GM10266 (cell line): ENCODE measurements around the gene HOXB9.

Experiments used
- DNase-seq: peaks from one replicate; pipeline ENCODE4 v3.0.0; 2012; ENCODE audit errors: extremely low spot score
- TF ChIP-seq, protein P1 (sequence below): IDR thresholded peaks from 2 replicates; pipeline ENCODE4 v1.5.1; 2012; ENCODE audit warnings: mild to moderate bottlenecking, low read depth; ENCODE audit not compliant: control insufficient read depth, insufficient read depth; ENCODE audit errors: missing control alignments

HOXB9 gene

GRCh38 chr17:48630925-48631692 lies 5.0 kb upstream of the HOXB9 start:
- DNase-seq, result no peak
- TF ChIP-seq, protein P1, sequence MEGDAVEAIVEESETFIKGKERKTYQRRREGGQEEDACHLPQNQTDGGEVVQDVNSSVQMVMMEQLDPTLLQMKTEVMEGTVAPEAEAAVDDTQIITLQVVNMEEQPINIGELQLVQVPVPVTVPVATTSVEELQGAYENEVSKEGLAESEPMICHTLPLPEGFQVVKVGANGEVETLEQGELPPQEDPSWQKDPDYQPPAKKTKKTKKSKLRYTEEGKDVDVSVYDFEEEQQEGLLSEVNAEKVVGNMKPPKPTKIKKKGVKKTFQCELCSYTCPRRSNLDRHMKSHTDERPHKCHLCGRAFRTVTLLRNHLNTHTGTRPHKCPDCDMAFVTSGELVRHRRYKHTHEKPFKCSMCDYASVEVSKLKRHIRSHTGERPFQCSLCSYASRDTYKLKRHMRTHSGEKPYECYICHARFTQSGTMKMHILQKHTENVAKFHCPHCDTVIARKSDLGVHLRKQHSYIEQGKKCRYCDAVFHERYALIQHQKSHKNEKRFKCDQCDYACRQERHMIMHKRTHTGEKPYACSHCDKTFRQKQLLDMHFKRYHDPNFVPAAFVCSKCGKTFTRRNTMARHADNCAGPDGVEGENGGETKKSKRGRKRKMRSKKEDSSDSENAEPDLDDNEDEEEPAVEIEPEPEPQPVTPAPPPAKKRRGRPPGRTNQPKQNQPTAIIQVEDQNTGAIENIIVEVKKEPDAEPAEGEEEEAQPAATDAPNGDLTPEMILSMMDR, result no peak

DNA sequence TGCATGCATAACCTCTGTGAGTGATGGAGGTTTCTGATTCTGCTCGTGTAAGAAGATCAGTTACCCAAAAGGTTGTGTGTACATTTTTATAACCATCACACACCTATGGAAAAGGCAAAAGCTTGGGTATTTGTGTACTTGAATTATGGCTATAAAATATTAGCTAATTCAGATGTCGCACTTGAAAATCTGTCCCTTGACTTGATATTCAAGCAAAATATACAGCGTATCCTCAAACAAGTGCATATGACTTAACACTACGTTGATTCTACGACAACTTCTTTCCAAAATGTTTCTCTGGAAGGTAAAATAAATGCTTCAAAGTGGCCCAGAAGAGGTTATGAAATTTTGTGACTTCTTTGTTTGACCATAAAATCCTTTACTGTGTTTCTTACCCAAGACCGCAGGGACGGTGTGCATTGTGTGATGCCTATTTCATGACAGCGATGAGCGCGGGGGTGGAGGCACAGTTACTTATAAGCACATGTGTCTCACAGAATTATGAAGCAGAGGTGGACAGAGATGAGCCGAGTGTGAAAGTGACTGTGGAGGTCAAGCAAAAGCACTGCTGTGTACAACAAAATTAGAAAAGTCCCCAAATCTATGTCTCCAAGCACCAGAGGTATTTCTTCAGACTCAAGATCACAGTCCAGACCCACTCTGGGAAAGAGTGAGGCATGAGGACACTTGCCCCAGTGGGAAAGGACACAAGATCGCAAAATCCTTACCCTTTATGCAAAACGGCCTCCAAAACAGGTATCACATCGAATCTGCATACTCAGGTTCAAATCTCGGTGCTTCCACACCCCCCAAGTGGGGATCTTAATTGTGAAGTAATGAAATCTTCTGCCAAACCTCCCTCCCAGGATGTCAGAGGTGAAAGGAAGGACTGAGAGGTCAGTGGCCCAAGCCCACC lies 4.1 kb upstream of the HOXB9 start:
- DNase-seq, result no peak
- TF ChIP-seq, protein P1, result no peak

DNA sequence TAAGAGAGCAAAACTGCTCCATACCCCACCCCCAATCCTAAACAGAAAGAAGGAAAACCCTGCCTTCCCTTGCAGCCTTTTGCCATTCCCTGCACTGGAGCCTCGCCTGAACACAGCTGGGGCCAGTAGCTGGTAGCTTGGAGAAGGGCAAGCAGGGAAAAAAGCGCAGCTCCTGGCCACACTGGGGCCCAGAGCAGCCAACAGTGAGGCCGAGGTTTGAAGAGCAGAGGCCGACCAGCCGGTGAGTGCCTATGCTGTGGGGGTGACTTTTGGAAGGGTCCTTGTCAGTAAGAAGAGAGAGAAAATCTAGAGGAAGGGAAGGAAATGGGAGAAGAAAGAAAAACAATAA lies 3.2 kb upstream of the HOXB9 start:
- no peak for DNase-seq
- TF ChIP-seq, protein P1, result no peak

DNA sequence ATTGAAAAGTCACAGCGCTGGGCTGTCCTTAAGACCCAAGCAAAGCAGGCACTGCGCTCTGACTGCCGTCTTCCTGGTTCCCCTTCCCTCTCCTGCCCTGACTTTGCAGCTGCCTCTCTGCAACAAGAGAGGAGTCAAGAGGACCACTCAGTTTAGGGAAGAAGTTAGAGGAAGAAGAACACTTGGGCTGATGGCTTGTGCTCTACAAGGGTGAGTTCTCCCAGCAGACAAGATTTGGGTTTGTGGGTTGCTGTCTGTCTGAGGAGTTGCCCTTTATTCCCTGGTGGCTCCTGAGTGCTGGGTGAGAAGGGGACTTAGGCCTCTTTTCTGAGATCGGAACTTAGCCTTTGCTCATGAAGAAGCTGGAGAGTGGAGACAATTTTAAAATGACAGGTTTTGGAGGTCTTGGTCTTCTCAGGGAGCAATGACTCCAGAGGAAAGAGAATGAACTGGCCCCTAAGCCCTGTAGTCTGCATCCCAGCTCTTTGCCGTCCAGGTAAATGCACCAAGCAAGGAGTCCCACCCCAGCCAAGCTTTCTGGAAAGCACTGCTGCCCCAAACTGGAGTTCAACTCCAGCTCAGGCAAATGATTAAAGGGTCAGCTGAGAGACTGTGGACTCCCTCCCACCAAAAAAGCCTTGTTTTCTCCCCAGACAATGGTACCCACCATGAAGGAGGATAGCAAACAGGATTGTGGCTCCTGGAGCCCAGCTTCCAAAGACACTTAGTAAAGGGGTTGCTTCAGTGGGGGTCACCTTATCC lies 2.7 kb upstream of the HOXB9 start:
- no peak for DNase-seq
- TF ChIP-seq, protein P1, result no peak

- TF ChIP-seq, protein P1, result no peak
- no peak for DNase-seq
Measured at GRCh38 chr17:48627623-48628521, 1.7 kb upstream of the HOXB9 start.

DNA sequence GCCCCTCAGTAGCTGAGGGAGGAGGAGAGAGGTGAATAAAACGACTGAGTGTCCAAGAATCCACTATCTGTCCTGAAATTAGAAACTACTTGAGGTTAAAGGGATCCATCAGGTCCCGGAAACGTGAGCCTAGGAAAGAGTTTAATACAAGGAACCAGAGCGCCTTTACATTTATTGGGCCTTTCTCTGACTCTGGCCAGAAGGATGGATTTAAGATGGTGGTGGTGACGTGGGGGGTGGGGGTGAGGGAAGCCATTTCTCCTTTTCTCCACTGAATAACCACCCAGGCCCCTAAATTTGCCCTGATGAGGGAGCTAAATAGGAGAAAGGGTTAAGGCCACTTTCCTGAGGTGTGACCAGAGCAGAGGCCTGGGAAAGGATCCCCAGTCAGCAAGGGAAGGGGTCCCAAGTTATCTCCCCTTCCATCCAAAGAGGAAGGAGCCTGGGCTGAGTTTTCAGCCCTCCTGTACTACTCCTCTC lies 1.0 kb upstream of the HOXB9 start:
- no peak for DNase-seq
- TF ChIP-seq, protein P1, result no peak
